NT2/D1 (cell line): Measurements from ENCODE around the gene TMEM273.

Experiments
- SUZ12 ChIP-seq: IDR thresholded peaks from 2 replicates; pipeline ENCODE4 v1.6.1; 2011; ENCODE audit not compliant: insufficient read length, insufficient read depth; ENCODE audit errors: extremely low read depth
- ZNF274 ChIP-seq: IDR thresholded peaks from 2 replicates; pipeline ENCODE4 v1.6.1; 2011; ENCODE audit warnings: mild to moderate bottlenecking, low read depth, low read length

DNA sequence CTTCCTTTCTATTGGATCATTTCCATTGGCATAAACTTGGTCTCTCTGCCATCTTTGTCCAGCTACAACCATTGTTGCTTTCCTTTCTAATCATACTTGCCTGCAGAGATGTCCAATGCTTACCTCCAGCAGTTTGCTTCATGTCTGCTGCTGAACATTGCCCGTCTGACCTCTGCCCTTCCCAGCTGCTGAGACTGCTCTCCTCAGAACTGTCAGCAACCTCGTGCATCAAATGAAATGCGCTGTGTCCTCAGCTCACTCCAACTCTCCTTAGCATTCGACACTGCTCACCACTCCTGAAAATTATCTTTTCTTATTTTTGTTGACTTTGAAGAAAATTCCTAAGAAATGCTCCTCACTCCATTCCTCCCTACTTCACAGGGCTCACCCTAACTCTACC is 59.3 kb downstream of the TMEM273 start:
- TF ChIP-seq SUZ12 (no peak), ZNF274 (no peak)
